Measurements from ENCODE around the gene RABEP2.
A peak's percentile ranks its signal among the peaks of the same experiment; 100 is the strongest.
"Not testable (repeated sequence)": the region's sequence is repeated elsewhere in the genome, so short reads cannot be mapped to it uniquely, and the experiment has no call there.

Gene RABEP2

DNA sequence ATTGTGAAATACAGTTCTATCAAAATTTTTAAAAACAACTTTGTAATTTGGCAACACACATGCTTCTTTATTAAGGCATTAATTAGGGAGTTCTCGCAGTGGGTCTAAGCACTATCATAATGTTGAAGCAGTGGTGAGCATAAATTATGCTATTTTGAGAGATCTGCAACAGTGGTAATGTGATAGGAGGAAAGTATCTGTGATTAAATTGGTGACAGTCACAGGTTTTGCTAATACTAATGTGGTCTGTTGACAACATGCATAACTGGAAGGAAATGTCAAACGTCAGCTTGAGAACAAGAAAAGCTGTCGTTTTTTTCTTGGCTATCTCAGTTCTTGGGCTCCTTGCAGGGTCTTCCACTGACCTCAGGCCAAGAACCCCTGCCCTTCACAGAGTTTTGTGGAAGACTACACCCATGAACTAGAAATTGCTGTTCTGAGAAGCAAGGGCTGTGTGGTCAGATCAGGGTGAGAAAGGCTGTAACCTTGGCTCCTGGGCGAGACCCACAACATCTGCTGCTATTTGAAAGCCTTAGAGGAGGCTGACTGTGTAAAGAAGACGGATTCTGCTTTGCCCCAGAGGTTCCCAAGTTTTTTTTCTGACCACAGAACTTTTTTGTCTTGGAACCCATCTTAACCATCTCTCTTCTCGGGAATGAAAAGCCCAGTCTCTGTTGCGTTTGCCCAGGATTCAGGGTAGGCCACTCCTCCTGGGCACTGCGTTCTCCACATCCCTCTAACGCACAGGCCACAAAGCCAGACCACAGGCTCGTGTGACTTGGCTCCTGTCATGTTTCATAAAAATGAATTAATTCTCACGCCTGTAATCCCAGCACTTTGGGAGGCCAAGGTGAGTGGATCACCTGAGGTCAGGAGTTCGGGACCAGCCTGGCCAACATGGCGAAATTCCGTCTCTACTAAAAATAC is 32.8 kb downstream of the RABEP2 start:
- no peak overlapping the region for H3K27ac ChIP-seq (ENCODE audit: low read depth, low read length)
- H3K9ac ChIP-seq (ENCODE audit: low read depth, low read length) = no peak overlapping the region
- no peak overlapping the region for H3K4me3 ChIP-seq (ENCODE audit: low read depth, low read length)
- no peaks in the 10 kb centered on the region for H3K36me3 ChIP-seq (ENCODE audit: control insufficient read depth, insufficient read depth, low read length)
- H3K4me1 ChIP-seq (ENCODE audit: control insufficient read depth, insufficient read depth, low read length) = no peaks in the 10 kb centered on the region
- H3K27me3 ChIP-seq (ENCODE audit: control insufficient read depth, insufficient read depth, low read length) = no peaks in the 10 kb centered on the region
- H3K9me3 ChIP-seq (ENCODE audit: control insufficient read depth, insufficient read depth, low read length) = no peaks in the 10 kb centered on the region

DNA sequence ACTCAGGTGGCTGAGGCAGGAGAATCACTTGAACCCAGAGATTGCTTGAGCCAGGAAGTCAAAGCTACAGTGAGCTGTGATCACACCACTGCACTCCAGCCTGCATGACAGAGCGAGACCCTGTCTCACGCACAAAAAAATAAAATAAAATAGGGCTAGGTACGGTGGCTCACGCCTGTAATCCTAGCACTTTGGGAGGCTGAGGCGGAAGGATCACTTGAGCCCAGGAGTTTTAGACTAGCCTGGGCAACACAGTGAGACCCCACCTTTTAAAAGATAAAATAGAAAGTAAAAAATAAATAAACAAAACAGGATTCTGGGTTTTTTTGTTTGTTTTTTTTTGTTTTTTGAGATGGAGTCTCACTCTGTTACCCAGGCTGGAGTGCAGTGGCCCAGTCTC is 34.7 kb downstream of the RABEP2 start:
- not testable (repeated sequence) for H3K27me3 ChIP-seq (ENCODE audit: control insufficient read depth, insufficient read depth, low read length); H3K4me3 ChIP-seq (ENCODE audit: low read depth, low read length); H3K36me3 ChIP-seq (ENCODE audit: control insufficient read depth, insufficient read depth, low read length); H3K27ac ChIP-seq (ENCODE audit: low read depth, low read length); H3K9ac ChIP-seq (ENCODE audit: low read depth, low read length); H3K9me3 ChIP-seq (ENCODE audit: control insufficient read depth, insufficient read depth, low read length); H3K4me1 ChIP-seq (ENCODE audit: control insufficient read depth, insufficient read depth, low read length)

DNA sequence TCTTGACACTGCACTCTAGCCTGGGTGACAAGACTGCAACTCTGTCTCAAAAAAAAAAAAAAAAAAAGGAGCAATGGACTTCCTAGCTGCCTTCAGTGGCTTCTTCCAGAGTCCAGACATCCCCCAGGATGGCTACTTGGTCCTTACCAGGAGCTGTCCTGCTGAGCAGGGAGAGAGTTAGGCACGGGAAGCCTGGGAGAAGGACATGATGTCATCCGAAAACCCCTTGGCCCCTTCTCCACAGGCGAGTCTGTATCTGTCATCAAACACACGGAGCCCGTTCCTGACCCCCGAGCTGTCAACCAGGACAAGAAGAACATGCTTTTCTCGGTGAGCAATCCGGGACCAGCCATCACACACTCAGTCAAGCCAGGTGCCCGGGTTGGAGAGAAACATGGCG is 38.1 kb downstream of the RABEP2 start:
- H3K36me3 ChIP-seq (ENCODE audit: control insufficient read depth, insufficient read depth, low read length) = no peaks in the 10 kb centered on the region
- H3K9me3 ChIP-seq (ENCODE audit: control insufficient read depth, insufficient read depth, low read length) = no peaks in the 10 kb centered on the region
- peaks cover 12% of the 10 kb centered on the region for H3K4me1 ChIP-seq (ENCODE audit: control insufficient read depth, insufficient read depth, low read length)
- H3K9ac ChIP-seq (ENCODE audit: low read depth, low read length) = no peak overlapping the region
- no peak overlapping the region for H3K4me3 ChIP-seq (ENCODE audit: low read depth, low read length)
- H3K27ac ChIP-seq (ENCODE audit: low read depth, low read length) = no peak overlapping the region
- no peaks in the 10 kb centered on the region for H3K27me3 ChIP-seq (ENCODE audit: control insufficient read depth, insufficient read depth, low read length)

DNA sequence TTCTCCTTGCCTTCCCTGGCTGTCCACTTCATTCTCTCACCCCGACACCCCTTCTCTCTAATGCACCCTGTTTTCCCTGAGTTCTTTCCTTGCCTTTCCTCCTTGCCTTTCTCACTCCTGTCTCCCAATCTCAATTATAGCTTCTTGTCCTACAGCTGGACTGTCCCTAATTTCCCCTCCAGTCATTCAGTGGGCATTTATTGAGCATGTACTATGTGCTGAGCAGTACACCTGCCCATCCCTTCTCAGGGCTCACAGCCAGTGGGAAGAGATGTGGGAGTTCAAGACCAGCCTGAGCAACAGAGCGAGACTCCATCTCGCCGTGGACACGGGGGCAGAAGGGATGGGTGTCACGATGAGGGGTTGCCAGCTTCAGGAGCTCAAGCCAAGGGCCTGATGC is 41.0 kb downstream of the RABEP2 start:
- Histone ChIP-seq H3K27ac (ENCODE audit: low read depth, low read length) (no peak overlapping the region), H3K36me3 (ENCODE audit: control insufficient read depth, insufficient read depth, low read length) (no peaks in the 10 kb centered on the region), H3K4me3 (ENCODE audit: low read depth, low read length) (no peak overlapping the region), H3K4me1 (ENCODE audit: control insufficient read depth, insufficient read depth, low read length) (peaks cover 17% of the 10 kb centered on the region), H3K9ac (ENCODE audit: low read depth, low read length) (no peak overlapping the region), H3K27me3 (ENCODE audit: control insufficient read depth, insufficient read depth, low read length) (peaks cover 7% of the 10 kb centered on the region), H3K9me3 (ENCODE audit: control insufficient read depth, insufficient read depth, low read length) (no peaks in the 10 kb centered on the region)

DNA sequence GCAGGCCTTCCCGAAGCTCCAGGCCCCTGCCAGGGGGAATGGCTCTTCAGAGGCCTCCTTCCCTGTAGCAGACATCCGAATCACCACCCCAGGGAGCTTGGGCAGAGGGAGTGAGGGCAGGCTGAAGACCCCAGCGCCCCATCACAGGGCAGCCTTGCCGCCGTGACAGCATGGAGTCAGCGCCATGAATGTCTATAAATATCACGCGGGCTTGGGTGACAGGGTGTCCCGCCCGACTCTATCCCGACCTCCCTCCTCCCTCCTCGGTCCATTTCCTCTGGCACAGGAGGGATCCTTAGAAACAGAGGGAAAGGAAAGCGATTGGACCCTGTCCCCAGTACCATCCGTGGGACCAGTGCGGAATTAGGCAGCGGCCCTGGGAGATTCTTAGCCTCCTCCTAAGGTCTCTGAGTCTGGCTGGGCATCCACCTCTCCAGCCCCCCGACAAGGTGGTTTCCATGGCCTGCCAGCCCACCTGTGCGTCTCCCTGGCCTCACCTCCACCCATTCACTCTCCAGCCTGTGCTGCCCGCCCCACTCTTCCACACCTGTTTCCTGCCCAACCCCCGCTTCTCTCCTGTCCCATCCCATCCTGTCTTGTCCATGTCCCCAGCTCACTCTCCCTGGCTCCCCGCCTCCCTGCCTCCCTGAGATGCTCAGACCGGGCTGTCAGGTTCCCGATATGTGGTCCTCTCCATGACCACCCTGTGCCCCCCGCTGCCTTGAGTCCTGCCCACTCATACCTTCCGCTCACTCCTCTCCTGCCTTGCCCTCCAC is 41.6 kb downstream of the RABEP2 start:
- Histone ChIP-seq H3K9me3 (ENCODE audit: control insufficient read depth, insufficient read depth, low read length) (no peaks in the 10 kb centered on the region), H3K9ac (ENCODE audit: low read depth, low read length) (0 out of 2 replicates have a peak overlapping the region, but pooled peaks have one; percentile 31)

DNA sequence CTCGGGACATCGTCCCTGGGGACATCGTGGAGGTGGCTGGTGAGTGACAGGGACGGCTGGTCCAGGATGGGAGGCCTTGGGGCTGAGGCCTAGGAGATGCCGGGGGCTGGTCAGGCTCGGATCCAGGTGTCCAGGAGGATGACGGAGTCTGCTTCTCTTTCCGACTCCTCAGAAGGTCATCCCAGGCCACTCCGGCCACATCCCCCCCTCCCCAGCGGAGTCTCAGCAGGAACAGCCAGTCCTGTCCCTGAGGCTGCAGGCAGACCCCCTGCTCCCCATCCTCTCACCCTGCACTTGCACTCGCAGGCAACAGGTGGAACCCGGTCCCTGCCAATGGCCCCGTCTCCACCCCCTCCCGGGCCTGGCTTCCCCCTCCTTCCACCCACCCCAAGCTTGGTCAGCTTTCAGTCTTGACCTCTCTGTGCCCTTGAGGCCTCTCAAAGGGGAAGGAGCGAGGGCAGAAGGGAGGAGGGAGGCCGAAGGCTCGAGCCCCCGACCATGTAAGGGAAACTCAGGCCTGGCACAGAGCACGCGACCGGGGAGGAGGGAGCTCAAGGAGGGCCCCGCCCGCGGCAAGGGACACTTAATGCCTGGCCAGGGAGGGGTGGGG is 42.4 kb downstream of the RABEP2 start:
- Histone ChIP-seq H3K27ac (ENCODE audit: low read depth, low read length) (no peak overlapping the region), H3K27me3 (ENCODE audit: control insufficient read depth, insufficient read depth, low read length) (peaks cover 7% of the 10 kb centered on the region), H3K4me3 (ENCODE audit: low read depth, low read length) (no peak overlapping the region), H3K36me3 (ENCODE audit: control insufficient read depth, insufficient read depth, low read length) (no peaks in the 10 kb centered on the region), H3K4me1 (ENCODE audit: control insufficient read depth, insufficient read depth, low read length) (peaks cover 17% of the 10 kb centered on the region), H3K9ac (ENCODE audit: low read depth, low read length) (peak overlapping the region; percentile 31; the same call in 1 of the 2 replicates), H3K9me3 (ENCODE audit: control insufficient read depth, insufficient read depth, low read length) (no peaks in the 10 kb centered on the region)

More for the DNA sequence above, 41.6 kb downstream of the RABEP2 start:
- Histone ChIP-seq H3K4me3 (ENCODE audit: low read depth, low read length) (no peak overlapping the region), H3K27me3 (ENCODE audit: control insufficient read depth, insufficient read depth, low read length) (peaks cover 7% of the 10 kb centered on the region), H3K36me3 (ENCODE audit: control insufficient read depth, insufficient read depth, low read length) (no peaks in the 10 kb centered on the region), H3K27ac (ENCODE audit: low read depth, low read length) (no peak overlapping the region), H3K4me1 (ENCODE audit: control insufficient read depth, insufficient read depth, low read length) (peaks cover 17% of the 10 kb centered on the region)

DNA sequence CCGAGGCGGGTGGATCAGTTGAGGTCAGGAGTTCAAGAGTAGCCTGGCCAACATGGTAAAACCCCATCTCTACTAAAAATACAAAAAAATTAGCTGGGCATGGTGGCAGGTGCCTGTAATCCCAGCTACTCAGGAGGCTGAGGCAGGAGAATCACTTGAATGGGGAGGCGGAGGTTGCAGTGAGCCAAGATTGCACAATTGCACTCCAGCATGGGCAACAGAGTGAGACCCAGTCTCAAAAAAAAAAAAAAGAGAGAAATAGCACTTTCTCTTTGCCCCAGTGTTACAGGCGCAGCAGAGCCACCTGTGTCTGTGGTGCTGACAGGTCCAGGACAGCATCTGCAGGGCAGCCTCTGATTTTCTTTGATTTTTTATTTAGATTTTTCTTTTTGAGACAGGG is 43.5 kb downstream of the RABEP2 start:
- H3K27me3 ChIP-seq (ENCODE audit: control insufficient read depth, insufficient read depth, low read length); H3K27ac ChIP-seq (ENCODE audit: low read depth, low read length); H3K9ac ChIP-seq (ENCODE audit: low read depth, low read length); H3K9me3 ChIP-seq (ENCODE audit: control insufficient read depth, insufficient read depth, low read length); H3K36me3 ChIP-seq (ENCODE audit: control insufficient read depth, insufficient read depth, low read length); H3K4me3 ChIP-seq (ENCODE audit: low read depth, low read length): not testable (repeated sequence)
- H3K4me1 ChIP-seq (ENCODE audit: control insufficient read depth, insufficient read depth, low read length) = peaks cover 23% of the 10 kb centered on the region

DNA sequence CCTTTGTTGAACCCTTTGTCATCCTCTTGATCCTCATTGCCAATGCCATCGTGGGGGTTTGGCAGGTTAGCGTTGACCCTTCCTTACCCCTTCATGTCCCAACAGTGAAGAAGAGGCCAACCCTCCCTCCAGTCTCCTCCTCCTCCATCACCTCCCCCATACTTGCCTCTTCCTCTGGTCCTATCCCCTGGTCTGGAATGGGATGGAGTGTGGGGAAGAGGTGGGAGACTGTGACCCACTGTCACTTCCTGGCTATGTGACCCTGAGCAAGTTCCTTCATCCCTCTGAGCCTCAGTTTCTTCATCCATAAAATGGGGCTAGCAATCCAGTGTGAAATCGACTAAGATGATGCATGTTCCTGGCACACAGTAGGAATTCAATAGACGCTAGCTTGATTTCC is 44.1 kb downstream of the RABEP2 start:
- no peaks in the 10 kb centered on the region for H3K36me3 ChIP-seq (ENCODE audit: control insufficient read depth, insufficient read depth, low read length)
- no peak overlapping the region for H3K9ac ChIP-seq (ENCODE audit: low read depth, low read length)
- H3K4me1 ChIP-seq (ENCODE audit: control insufficient read depth, insufficient read depth, low read length) = peaks cover 23% of the 10 kb centered on the region
- no peak overlapping the region for H3K27ac ChIP-seq (ENCODE audit: low read depth, low read length)
- H3K4me3 ChIP-seq (ENCODE audit: low read depth, low read length) = peak overlapping the region; percentile 93; the same call in 1 of the 2 replicates
- H3K27me3 ChIP-seq (ENCODE audit: control insufficient read depth, insufficient read depth, low read length) = peaks cover 7% of the 10 kb centered on the region
- H3K9me3 ChIP-seq (ENCODE audit: control insufficient read depth, insufficient read depth, low read length) = no peaks in the 10 kb centered on the region

DNA sequence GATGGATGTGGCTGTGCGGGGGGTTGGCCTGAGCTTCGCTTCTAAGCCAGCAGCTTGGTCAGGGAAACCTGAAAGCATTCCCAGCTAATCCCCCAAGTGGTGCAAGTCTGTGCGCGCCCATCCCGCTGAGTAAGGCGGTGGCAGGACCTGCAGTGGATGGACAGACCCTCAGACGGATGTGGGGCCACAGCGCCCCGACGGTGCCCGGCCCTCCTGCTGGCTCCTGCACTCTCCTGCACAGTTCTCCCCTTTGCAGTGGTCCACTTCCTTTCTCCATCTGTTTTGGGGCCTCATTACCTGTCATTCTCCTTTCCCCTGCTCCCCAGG is 44.5 kb downstream of the RABEP2 start:
- H3K27ac ChIP-seq (ENCODE audit: low read depth, low read length) = peak overlapping the region; percentile 78
- no peak overlapping the region; the same call in 1 of the 2 replicates for H3K9ac ChIP-seq (ENCODE audit: low read depth, low read length)

DNA sequence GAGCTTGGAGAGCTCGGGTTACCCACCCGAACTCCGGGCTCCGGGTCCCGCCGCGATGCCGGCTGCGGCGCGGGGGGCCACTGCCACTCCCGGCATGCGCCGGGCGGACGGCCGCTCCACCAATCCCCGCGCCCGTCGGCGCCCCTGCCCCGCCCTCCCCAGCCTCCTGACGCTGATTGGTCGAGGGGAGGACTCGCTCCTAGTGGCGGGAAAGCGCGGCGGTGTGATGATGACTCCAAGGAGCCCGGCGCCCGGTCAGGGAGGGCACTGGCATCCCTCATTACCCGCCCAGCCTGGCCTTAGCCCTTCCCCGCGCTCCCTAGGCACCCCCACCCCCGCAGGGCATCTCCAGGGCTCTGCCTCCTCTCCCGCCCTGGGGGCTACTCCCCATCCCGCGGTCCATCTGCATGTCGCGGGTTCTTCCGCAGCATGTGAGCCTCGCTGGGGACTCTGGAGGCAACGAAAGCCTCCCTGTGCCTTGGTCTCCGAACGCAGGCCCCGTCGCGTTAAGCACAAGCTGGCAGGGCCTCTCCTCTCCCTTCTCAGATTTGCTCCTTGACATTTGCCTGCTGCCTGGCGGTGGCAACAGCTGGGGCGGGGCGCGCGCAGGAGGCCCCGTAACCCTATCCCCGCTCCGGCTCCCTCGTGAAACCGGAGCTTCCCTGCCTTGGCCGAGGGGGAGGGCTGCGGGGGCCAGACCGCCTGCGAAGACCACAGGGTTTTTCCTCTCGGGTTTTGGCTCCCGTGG is 45.0 kb downstream of the RABEP2 start:
- Histone ChIP-seq H3K27me3 (ENCODE audit: control insufficient read depth, insufficient read depth, low read length) (peaks cover 7% of the 10 kb centered on the region), H3K27ac (ENCODE audit: low read depth, low read length) (peak overlapping the region; percentile 86), H3K36me3 (ENCODE audit: control insufficient read depth, insufficient read depth, low read length) (no peaks in the 10 kb centered on the region), H3K4me1 (ENCODE audit: control insufficient read depth, insufficient read depth, low read length) (peaks cover 23% of the 10 kb centered on the region), H3K9ac (ENCODE audit: low read depth, low read length) (peak overlapping the region; percentile 82), H3K4me3 (ENCODE audit: low read depth, low read length) (peak overlapping the region; percentile 93), H3K9me3 (ENCODE audit: control insufficient read depth, insufficient read depth, low read length) (no peaks in the 10 kb centered on the region)

More for the DNA sequence above, 44.5 kb downstream of the RABEP2 start:
- Histone ChIP-seq H3K4me1 (ENCODE audit: control insufficient read depth, insufficient read depth, low read length) (peaks cover 23% of the 10 kb centered on the region), H3K4me3 (ENCODE audit: low read depth, low read length) (peak overlapping the region; percentile 93), H3K36me3 (ENCODE audit: control insufficient read depth, insufficient read depth, low read length) (no peaks in the 10 kb centered on the region), H3K9me3 (ENCODE audit: control insufficient read depth, insufficient read depth, low read length) (no peaks in the 10 kb centered on the region), H3K27me3 (ENCODE audit: control insufficient read depth, insufficient read depth, low read length) (peaks cover 7% of the 10 kb centered on the region)

All from HUES48 (cell line).